ENCODE results near the gene ADGB.

ADGB gene

GRCh38 chr6:146864300-146864699 lies 265.5 kb downstream of the ADGB start:
- Histone ChIP-seq H3K4me1 (ENCODE audit: low read length) (no peaks in the 10 kb centered on the region), H3K27me3 (ENCODE audit: low read depth, low read length) (no peaks in the 10 kb centered on the region), H4K20me1 (ENCODE audit: insufficient read depth, low read length) (no peaks in the 10 kb centered on the region), H3K79me2 (ENCODE audit: low read length) (no peaks in the 10 kb centered on the region), H3K36me3 (replicated peaks; ENCODE audit: low read depth, low read length) (no peaks in the 10 kb centered on the region), H3K4me2 (ENCODE audit: low read length) (no peak overlapping the region), H3K9me3 (ENCODE audit: insufficient read depth, low read length) (no peaks in the 10 kb centered on the region), H2AFZ (ENCODE audit: low read depth, low read length) (no peak overlapping the region), H3K9ac (ENCODE audit: low read length) (no peak overlapping the region), H3K27ac (ENCODE audit: low read length) (no peak overlapping the region), H3K4me3 (ENCODE audit: low read length) (no peak overlapping the region)
- no peak for TF ChIP-seq CTCF (IDR thresholded peaks at IDR 0.05; ENCODE audit: low read depth, low read length)
- no peak for TF ChIP-seq EZH2phosphoT487 (IDR thresholded peaks at IDR 0.05; ENCODE audit: low read depth)

GRCh38 chr6:146864885-146865284 lies 266.1 kb downstream of the ADGB start:
- Histone ChIP-seq H2AFZ (ENCODE audit: low read depth, low read length) (no peak overlapping the region), H3K4me3 (ENCODE audit: low read length) (no peak overlapping the region), H3K36me3 (replicated peaks; ENCODE audit: low read depth, low read length) (no peaks in the 10 kb centered on the region), H3K27ac (ENCODE audit: low read length) (no peak overlapping the region), H3K4me1 (ENCODE audit: low read length) (no peaks in the 10 kb centered on the region), H3K9ac (ENCODE audit: low read length) (no peak overlapping the region), H3K79me2 (ENCODE audit: low read length) (no peaks in the 10 kb centered on the region), H3K9me3 (ENCODE audit: insufficient read depth, low read length) (no peaks in the 10 kb centered on the region), H3K27me3 (ENCODE audit: low read depth, low read length) (no peaks in the 10 kb centered on the region), H3K4me2 (ENCODE audit: low read length) (no peak overlapping the region), H4K20me1 (ENCODE audit: insufficient read depth, low read length) (no peaks in the 10 kb centered on the region)
- no peak for TF ChIP-seq EZH2phosphoT487 (IDR thresholded peaks at IDR 0.05; ENCODE audit: low read depth)
- no peak for TF ChIP-seq CTCF (IDR thresholded peaks at IDR 0.05; ENCODE audit: low read depth, low read length)
